ENCODE data around the gene SNX10.
A peak's percentile ranks its signal among the peaks of the same experiment; 100 is the strongest.

SNX10 gene

DNA sequence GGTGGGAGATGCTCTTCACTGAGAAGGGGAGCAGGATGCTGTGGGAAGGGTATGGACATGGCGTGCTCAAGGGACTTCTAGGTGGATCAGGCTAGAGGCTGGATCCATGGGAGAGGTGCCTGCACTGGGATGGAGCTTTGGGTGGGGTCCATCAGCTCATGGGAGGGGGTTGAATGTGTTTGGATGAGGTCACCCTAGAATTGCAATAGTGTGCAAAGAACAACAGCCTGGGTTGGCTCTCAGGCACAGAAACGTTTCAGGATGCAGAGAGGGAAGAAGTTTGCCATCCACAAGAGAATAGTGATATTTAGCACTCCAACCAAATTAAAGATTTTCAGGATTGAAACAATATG, 66.1 kb downstream of the SNX10 start:
- TF ChIP-seq CTCF (IDR thresholded peaks at IDR 0.05; ENCODE audit: extremely low read depth, missing control alignments), result no peak
- DNase-seq (ENCODE audit: low spot score), result no peak

DNA sequence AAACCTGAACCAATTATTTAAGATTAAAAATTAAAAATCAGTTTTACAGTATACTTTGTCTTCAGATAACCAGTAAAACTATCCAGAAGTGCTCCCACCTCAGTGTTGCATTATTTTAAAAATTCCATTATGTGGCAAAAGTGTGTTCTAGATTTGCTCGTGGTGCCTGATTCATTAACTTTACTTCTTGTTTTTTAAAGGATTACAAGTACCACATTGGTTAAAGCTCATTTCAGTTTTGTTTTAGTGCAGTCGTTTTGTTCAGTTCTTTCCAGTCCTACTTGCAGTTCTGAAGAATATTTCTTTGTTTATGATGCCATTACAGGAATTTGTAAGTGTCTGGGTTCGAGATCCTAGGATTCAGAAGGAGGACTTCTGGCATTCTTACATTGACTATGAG, 69.0 kb downstream of the SNX10 start:
- no peak for TF ChIP-seq CTCF (IDR thresholded peaks at IDR 0.05; ENCODE audit: extremely low read depth, missing control alignments)
- no peak for DNase-seq (ENCODE audit: low spot score)

GRCh38 chr7:26361637-26362036, 70.0 kb downstream of the SNX10 start:
- TF ChIP-seq CTCF (IDR thresholded peaks at IDR 0.05; ENCODE audit: extremely low read depth, missing control alignments), result no peak
- DNase-seq (ENCODE audit: low spot score), result no peak

GRCh38 chr7:26363465-26363864, 71.8 kb downstream of the SNX10 start:
- DNase-seq (ENCODE audit: low spot score), result no peak
- no peak for TF ChIP-seq CTCF (IDR thresholded peaks at IDR 0.05; ENCODE audit: extremely low read depth, missing control alignments)

DNA sequence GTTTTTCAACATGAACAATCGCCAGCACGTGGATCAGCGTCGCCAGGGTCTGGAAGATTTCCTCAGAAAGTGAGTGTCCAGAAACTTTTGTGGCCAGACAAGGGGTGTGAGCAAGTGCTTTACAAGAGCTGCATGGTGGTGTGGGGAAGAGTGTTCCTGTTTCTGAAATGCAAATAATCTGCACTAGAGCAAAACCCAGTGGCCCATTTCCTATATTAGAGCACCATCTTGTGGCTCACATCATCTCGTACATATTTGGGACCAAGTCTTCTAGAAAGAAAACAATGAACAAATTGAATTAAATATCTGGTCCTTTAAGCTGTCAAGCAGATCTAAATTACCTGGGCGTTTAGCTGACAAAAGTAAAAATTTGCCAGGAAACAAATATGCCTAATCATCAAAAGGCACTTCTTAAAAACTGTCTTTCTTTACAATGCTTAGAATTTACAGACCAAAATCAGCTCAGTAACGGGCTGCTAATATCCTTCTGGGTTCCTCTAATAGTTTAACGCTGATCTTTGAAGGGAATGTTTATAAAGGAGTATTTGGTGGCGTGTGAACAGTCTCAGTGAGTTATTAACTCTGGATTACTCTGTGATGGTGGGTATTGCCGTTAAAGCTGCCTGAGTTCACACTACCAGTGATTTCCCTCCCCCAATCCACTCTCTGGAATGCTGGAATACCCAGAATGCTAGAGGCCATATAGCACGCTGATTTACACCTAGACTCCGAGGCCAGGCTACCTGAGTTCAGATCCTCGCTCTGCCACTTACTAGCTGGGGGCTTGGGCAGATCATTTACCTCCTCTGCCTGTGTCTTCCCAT, 73.6 kb downstream of the SNX10 start:
- peak; percentile 42 for TF ChIP-seq CTCF (IDR thresholded peaks at IDR 0.05; ENCODE audit: extremely low read depth, missing control alignments)
- DNase-seq (ENCODE audit: low spot score), result peak; percentile 63

DNA sequence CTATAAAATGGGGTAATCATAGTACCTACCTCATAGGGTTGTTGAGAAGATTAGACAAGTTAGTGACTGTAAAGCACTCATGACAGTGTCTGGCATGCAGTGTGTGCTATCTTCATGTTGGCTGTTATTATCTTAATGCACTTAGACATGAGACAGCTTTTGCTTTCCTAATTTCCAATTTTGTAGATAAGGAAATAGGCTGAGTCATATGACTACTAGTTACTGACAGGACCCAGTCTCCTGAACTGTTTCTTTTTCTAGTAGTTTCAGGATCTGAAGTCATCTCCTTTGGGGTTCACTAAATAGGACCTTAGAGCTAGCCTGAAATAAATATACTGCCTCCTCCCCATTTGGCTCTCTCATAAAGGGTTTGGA, 74.2 kb downstream of the SNX10 start:
- no peak for TF ChIP-seq CTCF (IDR thresholded peaks at IDR 0.05; ENCODE audit: extremely low read depth, missing control alignments)
- DNase-seq (ENCODE audit: low spot score), result no peak

DNA sequence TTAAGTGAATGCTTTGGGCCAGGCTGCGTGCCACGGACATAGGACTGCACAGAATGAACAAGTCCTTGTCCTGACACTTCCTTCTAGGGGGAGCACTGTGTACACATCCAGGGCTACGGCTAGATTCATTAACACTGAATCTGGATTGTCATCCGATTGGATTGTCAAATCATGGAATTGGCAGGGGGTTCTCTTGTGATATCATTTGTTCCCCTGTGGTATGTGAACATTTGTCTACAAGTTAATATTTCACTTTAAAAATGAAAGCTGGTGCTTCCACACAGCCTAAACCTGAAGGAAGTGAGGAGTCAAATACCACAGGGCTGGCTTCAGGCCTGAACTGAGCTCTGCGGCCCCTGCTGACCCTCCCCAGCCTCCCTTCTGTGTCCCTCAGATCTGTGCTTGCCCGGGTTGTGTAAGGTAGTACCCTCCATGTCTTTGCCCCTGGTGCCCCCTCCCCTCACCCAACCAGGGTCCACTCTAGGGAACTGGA, 75.6 kb downstream of the SNX10 start:
- TF ChIP-seq CTCF (IDR thresholded peaks at IDR 0.05; ENCODE audit: extremely low read depth, missing control alignments), result no peak
- no peak for DNase-seq (ENCODE audit: low spot score)
